HG03175 (cell line): ENCODE data around the gene MPV17L2.

Experiments used
- ATAC-seq: cut with Tn5 transposase; IDR thresholded peaks from one replicate; pipeline ENCODE4 v1.9.1; 2021; ENCODE audit warnings: mild to moderate bottlenecking, moderate library complexity; ENCODE audit not compliant: unreplicated experiment

Gene MPV17L2

GRCh38 chr19:18232540-18233223 lies 39.7 kb downstream of the MPV17L2 start:
- no peak for ATAC-seq

- ATAC-seq = no peak
Measured at GRCh38 chr19:18233224-18233825, 40.3 kb downstream of the MPV17L2 start.

DNA sequence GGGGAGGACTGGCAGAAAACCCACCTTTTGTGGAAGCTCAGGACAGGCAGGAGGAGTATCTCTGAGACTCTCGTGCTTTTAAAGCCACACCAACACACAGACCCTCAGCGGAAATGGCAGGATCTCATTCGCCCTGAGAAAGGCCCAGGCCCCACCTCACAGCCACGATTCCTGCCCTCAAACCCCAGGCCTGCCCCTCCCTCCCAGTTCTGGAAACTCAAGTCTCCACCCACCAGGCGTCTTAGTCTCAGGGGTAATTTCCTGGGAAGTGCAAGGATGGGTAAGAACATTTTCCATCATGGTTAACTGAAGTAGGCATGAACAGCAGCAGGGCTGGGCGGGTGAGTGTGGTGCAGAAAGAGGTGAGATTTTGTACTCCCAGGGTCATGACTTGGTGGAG lies 41.2 kb downstream of the MPV17L2 start:
- no peak for ATAC-seq

GRCh38 chr19:18239303-18239702 lies 46.3 kb downstream of the MPV17L2 start:
- ATAC-seq = no peak

- no peak for ATAC-seq
Measured at GRCh38 chr19:18245297-18245696, 52.3 kb downstream of the MPV17L2 start.
